PC-3 (cell line): ENCODE data around the gene CRYGB. TPM values are rescaled to one million over a fixed set of nuclear protein-coding genes. Genes with fewer than 3 reads are reported as not detected.

Source experiments
- ATAC-seq: fragments of 200-7000 bp; cut with Tn5 transposase; 2 replicates; pipeline ENCODE4 v1.9.1; 2020; ENCODE audit warnings: mild to moderate bottlenecking, moderate library complexity
- BruUV-seq: library from RNA; stranded (reverse); fragments of 400-500 nt; replicated peaks from 2 replicates; lab custom pipeline; 2021; lab: Mats Ljungman, UMichigan
- CTCF ChIA-PET: fragments of 300-600 bp; sonication (Branson Sonifier 250); formaldehyde crosslinking; loops from one replicate; lab custom pipeline; 2022; ENCODE audit warnings: antibody characterized with exemption; lab: Charles Lee
- POLR2A ChIA-PET: fragments of 300-600 bp; sonication (Branson Sonifier 250); formaldehyde crosslinking; loops from one replicate; lab custom pipeline; 2022; ENCODE audit warnings: antibody characterized with exemption; ENCODE audit not compliant: unreplicated experiment; lab: Charles Lee
- DNase-seq: peaks from one replicate; pipeline ENCODE4 v3.0.0-alpha.2; 2015
- H2AFZ ChIP-seq: fragments of 300-600 bp; sonication (generic); 2 replicates; pipeline ENCODE4 v1.6.0; 2016; ENCODE audit warnings: antibody characterized with exemption, low read length
- H3F3A ChIP-seq: fragments of 300-600 bp; sonication (generic); one replicate; pipeline ENCODE4 v1.6.0; 2017; ENCODE audit warnings: antibody characterized with exemption, low read length, control low read depth, mild to moderate bottlenecking; ENCODE audit not compliant: unreplicated experiment
- H3K27ac ChIP-seq: fragments of 300-600 bp; sonication (generic); 2 replicates; pipeline ENCODE4 v1.5.1; 2016; ENCODE audit warnings: mild to moderate bottlenecking, low read length
- H3K27me3 ChIP-seq: fragments of 300-600 bp; sonication (generic); 2 replicates; pipeline ENCODE4 v1.6.1; 2016; ENCODE audit warnings: low read length, mixed read lengths
- H3K36me3 ChIP-seq: fragments of 300-600 bp; sonication (generic); 2 replicates; pipeline ENCODE4 v1.6.1; 2016; ENCODE audit warnings: low read depth, mixed run types, low read length, mixed read lengths
- H3K4me1 ChIP-seq: fragments of 300-600 bp; sonication (generic); 2 replicates; pipeline ENCODE4 v1.5.1; 2016; ENCODE audit warnings: low read length; ENCODE audit not compliant: insufficient read depth
- H3K4me2 ChIP-seq: fragments of 300-600 bp; sonication (generic); 2 replicates; pipeline ENCODE4 v1.6.0; 2016; ENCODE audit warnings: low read length
- H3K4me3 ChIP-seq: fragments of 300-600 bp; sonication (generic); 2 replicates; pipeline ENCODE4 v1.5.1; 2016; ENCODE audit warnings: mild to moderate bottlenecking, low read length, mixed read lengths
- H3K79me2 ChIP-seq: fragments of 300-600 bp; sonication (generic); 2 replicates; pipeline ENCODE4 v1.6.1; 2017; ENCODE audit warnings: low read length, mixed read lengths
- H3K9ac ChIP-seq: fragments of 300-600 bp; sonication (generic); 2 replicates; pipeline ENCODE4 v1.6.0; 2016; ENCODE audit warnings: mild to moderate bottlenecking, low read length
- H3K9me2 ChIP-seq: fragments of 300-600 bp; sonication (generic); replicated peaks from 2 replicates; pipeline ENCODE4 v1.6.1; 2016; ENCODE audit warnings: mixed run types, low read length, mixed read lengths
- H3K9me3 ChIP-seq: fragments of 300-600 bp; sonication (generic); 2 replicates; pipeline ENCODE4 v1.6.1; 2016; ENCODE audit warnings: low read length, mixed read lengths
- H4K20me1 ChIP-seq: fragments of 300-600 bp; sonication (generic); 2 replicates; pipeline ENCODE4 v1.6.1; 2016; ENCODE audit warnings: low read length, mixed read lengths
- CTCF ChIP-seq: fragments of 300-600 bp; sonication (generic); conservative IDR thresholded peaks from 2 replicates; pipeline ENCODE4 v1.5.1; 2017; ENCODE audit warnings: antibody characterized with exemption, low read depth, mild to moderate bottlenecking, low read length
- EZH2 ChIP-seq: fragments of 300-600 bp; sonication (generic); IDR thresholded peaks from one replicate; pipeline ENCODE4 v1.6.1; 2017; ENCODE audit warnings: antibody characterized with exemption, mild to moderate bottlenecking, low read length; ENCODE audit not compliant: unreplicated experiment
- EZH2phosphoT487 ChIP-seq: fragments of 300-600 bp; sonication (generic); IDR thresholded peaks from 2 replicates; pipeline ENCODE4 v1.6.1; 2018; ENCODE audit warnings: mild to moderate bottlenecking, antibody characterized with exemption, low read length, borderline replicate concordance
- intact Hi-C: fragments of 100-400 bp; cut with micrococcal nuclease; formaldehyde crosslinking; loops from 2 replicates; pipeline ENCODE4 v1.9.0; 2023
- total RNA-seq: library from RNA; depleted of rRNA; stranded (reverse); fragments of >200 nt; gene quantifications from 2 replicates; pipeline ENCODE4 v1.2.3, GENCODE V29; 2014

CRYGB gene
- total RNA-seq, 1 experiment from 2014 or later: not detected

DNA sequence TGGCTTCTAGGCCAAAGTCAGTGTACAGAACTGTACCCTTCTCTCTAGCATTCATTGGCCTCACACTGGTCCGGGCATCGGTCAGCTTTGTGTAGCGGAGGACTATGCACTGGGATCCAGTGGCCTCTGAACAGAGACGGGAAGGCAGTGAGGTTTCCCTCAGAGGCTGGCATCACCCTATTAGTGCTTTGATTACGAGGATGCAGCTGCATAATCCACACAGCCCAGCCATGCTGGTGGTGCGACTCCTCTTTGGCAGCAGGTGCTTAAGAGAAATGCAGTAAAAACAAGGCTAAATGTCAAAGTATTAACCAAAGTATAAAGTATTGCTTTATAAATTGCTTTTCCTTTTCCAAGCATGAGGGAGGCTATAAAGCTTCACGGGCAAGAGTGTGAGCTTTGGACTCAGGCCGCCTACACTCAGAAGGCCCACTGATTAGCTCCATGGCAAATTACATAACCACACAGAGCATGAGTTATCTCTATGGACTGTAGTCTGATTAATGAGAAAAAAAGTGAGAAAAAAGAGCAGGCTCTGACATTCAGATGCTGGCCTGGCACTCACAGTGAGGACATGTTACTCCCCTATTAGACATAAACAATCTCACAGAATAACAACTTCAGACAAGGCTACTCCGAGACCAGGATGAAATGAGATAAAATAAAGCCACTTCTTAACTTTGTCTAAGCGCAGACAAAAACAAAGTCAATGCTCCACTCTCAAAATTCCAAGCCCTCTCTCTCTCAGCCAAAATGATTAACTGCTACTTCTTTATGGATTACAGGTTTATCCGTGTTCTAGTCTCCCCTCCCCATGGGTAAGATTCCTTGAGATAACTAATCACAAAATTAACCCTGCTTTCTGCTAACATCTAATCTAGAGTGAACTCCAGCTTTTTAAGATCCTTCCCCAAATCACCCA, 9.9 kb downstream of the CRYGB start:
- intact Hi-C loops: no loop called here
- no peaks in the 10 kb centered on the region for H3F3A ChIP-seq
- no peak overlapping the region for H3K27ac ChIP-seq
- TF ChIP-seq CTCF (no peak), EZH2 (no peak), EZH2phosphoT487 (no peak)
- H3K27me3 ChIP-seq: no peaks in the 10 kb centered on the region
- no peaks in the 10 kb centered on the region for H3K9me2 ChIP-seq
- ChIA-PET POLR2A (no interaction called here), CTCF (no interaction called here)
- no peaks in the 10 kb centered on the region for H3K9me3 ChIP-seq
- BruUV-seq: no TSS peak
- no peak overlapping the region for H3K9ac ChIP-seq
- H3K4me1 ChIP-seq: peaks cover 14% of the 10 kb centered on the region
- no peaks in the 10 kb centered on the region for H3K36me3 ChIP-seq
- H2AFZ ChIP-seq: no peak overlapping the region
- no peak overlapping the region for H3K4me3 ChIP-seq
- ATAC-seq (no peak), DNase-seq (no peak)
- no peaks in the 10 kb centered on the region for H4K20me1 ChIP-seq
- no peak overlapping the region for H3K4me2 ChIP-seq
- no peaks in the 10 kb centered on the region for H3K79me2 ChIP-seq

DNA sequence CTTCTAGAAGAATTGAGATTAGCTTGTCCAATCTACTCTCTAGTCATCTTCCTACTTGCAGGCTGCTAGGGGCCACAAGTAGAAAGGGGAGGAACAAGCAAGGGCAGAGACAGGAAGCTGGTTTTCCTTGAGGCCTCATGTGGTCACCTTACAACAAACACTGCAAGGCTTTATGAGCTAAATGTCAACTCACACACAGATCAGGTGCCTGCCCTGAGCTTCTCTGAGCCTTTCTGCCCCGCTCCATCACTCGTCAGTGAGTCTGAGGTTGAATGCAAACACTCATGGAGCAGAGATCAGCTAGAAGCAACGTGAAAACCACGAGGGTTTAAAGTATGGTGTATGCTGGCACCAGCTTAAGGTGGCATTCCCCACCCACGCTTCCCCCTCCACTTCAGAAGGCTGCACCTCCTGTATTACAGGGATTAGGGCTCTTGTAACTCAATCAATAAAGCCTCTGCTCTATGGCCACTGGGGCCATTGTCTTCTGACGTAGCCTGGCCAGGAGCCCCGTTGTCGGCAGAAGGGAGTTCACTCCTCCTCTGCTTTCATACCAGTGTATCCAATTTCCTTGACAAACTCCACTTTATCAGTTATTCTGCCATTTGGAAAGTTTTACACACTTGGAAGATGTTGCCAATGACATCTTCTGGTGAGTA, 10.9 kb downstream of the CRYGB start:
- Histone ChIP-seq H3K9me2 (no peaks in the 10 kb centered on the region), H4K20me1 (no peaks in the 10 kb centered on the region), H3K4me1 (peaks cover 24% of the 10 kb centered on the region), H3K9ac (no peak overlapping the region), H3K27me3 (no peaks in the 10 kb centered on the region), H3K79me2 (no peaks in the 10 kb centered on the region), H3K4me3 (no peak overlapping the region), H3K9me3 (no peaks in the 10 kb centered on the region), H3K36me3 (no peaks in the 10 kb centered on the region), H3F3A (no peaks in the 10 kb centered on the region), H3K4me2 (no peak overlapping the region), H3K27ac (no peak overlapping the region), H2AFZ (peak overlapping the region; percentile 9; the same call in 1 of the 2 replicates)
- intact Hi-C loops: no loop called here
- no TSS peak for BruUV-seq
- ChIA-PET POLR2A (no interaction called here), CTCF (interaction anchor here (0.5 to 1.0 kb wide), 2 partner anchors 13 to 26 kb away, joined by 4 to 5 read pairs; no protein-coding TSS in a partner anchor)
- ATAC-seq: peak; percentile 72
- peak; percentile 53 for DNase-seq
- TF ChIP-seq EZH2phosphoT487 (no peak), EZH2 (no peak), CTCF (no peak)
